H1 (cell line): ENCODE results near the gene ATP6V0D1. TPM values are rescaled to one million over a fixed set of nuclear protein-coding genes. Genes with fewer than 3 reads are reported as not detected.

Experiments used
- CTCF ChIA-PET: fragments of 300-600 bp; sonication (Branson Sonifier 250); formaldehyde crosslinking; loops from one replicate; lab custom pipeline; 2021; ENCODE audit not compliant: partially characterized antibody; lab: Charles Lee
- POLR2A ChIA-PET: fragments of 300-600 bp; sonication (Branson Sonifier 250); formaldehyde crosslinking; loops from one replicate; lab custom pipeline; 2021; ENCODE audit warnings: inconsistent platforms; ENCODE audit not compliant: partially characterized antibody; lab: Charles Lee
- DNase-seq, 2 experiments: peaks; one replicate each; pipeline versions ENCODE4 v3.0.0 to v3.0.0-alpha.2; 2010 to 2022; ENCODE audit warnings: low spot score in 2 of 2, low read depth in 1 of 2, mixed read lengths in 1 of 2
- FAIRE-seq: peaks from 2 replicates; lab custom pipeline; 2011; peaks lifted over from hg19 to GRCh38; lab: Jason Lieb, UNC
- H2AFZ ChIP-seq: 2 replicates; pipeline ENCODE4 v1.8.1; 2012; ENCODE audit warnings: low read length, inconsistent platforms
- H2AK5ac ChIP-seq: 2 replicates; pipeline ENCODE4 v1.6.1; 2013; ENCODE audit warnings: low read depth, low read length
- H2BK120ac ChIP-seq: replicated peaks from 2 replicates; pipeline ENCODE3; 2013; ENCODE audit warnings: low read depth, low read length, inconsistent platforms
- H2BK12ac ChIP-seq: 2 replicates; pipeline ENCODE4 v1.6.1; 2013; ENCODE audit warnings: low read depth, low read length
- H2BK15ac ChIP-seq: 2 replicates; pipeline ENCODE4 v1.6.1; 2013; ENCODE audit warnings: low read length
- H2BK20ac ChIP-seq: 2 replicates; pipeline ENCODE4 v1.6.1; 2013; ENCODE audit warnings: low read length
- H2BK5ac ChIP-seq: 2 replicates; pipeline ENCODE4 v1.6.1; 2013; ENCODE audit warnings: low read depth, low read length
- H3K14ac ChIP-seq: 2 replicates; pipeline ENCODE4 v1.6.1; 2013; ENCODE audit warnings: inconsistent platforms; ENCODE audit not compliant: insufficient read length
- H3K18ac ChIP-seq: 2 replicates; pipeline ENCODE4 v1.6.1; 2013; ENCODE audit warnings: low read length; ENCODE audit errors: extremely low read depth
- H3K23ac ChIP-seq: 2 replicates; pipeline ENCODE4 v1.6.1; 2013; ENCODE audit warnings: inconsistent platforms; ENCODE audit not compliant: insufficient read length
- H3K23me2 ChIP-seq: 2 replicates; pipeline ENCODE4 v1.6.1; 2013; ENCODE audit warnings: low read depth, low read length
- H3K27ac ChIP-seq: 2 replicates; pipeline ENCODE4 v1.6.1; 2011; ENCODE audit warnings: low read depth, low read length, inconsistent platforms
- H3K27me3 ChIP-seq, 4 experiments: replicated peaks in 1 of 4; 1 replicate in 1 of 4; 2 replicates in 3 of 4; pipeline versions ENCODE4 v1.6.1 to v1.8.1; 2011 to 2013; ENCODE audit warnings: low read length in 3 of 4, mild to moderate bottlenecking in 3 of 4, inconsistent platforms in 2 of 4, mixed read lengths in 2 of 4, moderate library complexity in 1 of 4; ENCODE audit not compliant: control insufficient read depth in 3 of 4, insufficient read depth in 3 of 4; ENCODE audit errors: extremely low read depth in 1 of 4
- H3K36me3 ChIP-seq, 4 experiments: 2 replicates each; pipeline versions ENCODE4 v1.6.1 to v1.8.1; 2011 to 2013; ENCODE audit warnings: mild to moderate bottlenecking in 4 of 4, low read length in 3 of 4, moderate library complexity in 2 of 4, control low read depth in 1 of 4, inconsistent platforms in 1 of 4; ENCODE audit not compliant: insufficient read depth in 4 of 4, control insufficient read depth in 2 of 4
- H3K4ac ChIP-seq: replicated peaks from 2 replicates; pipeline ENCODE3; 2013; ENCODE audit warnings: low read length, low read depth, mixed read lengths, inconsistent platforms; ENCODE audit not compliant: insufficient read length
- H3K4me1 ChIP-seq, 4 experiments: replicated peaks in 1 of 4; 1 replicate in 1 of 4; 2 replicates in 3 of 4; pipeline versions ENCODE4 v1.6.1 to v1.8.1; 2011 to 2013; ENCODE audit warnings: low read length in 3 of 4, inconsistent platforms in 2 of 4, mixed read lengths in 1 of 4; ENCODE audit not compliant: insufficient read depth in 4 of 4, control insufficient read depth in 3 of 4
- H3K4me2 ChIP-seq, 2 experiments: 2 replicates each; pipeline versions ENCODE4 v1.6.1 to v1.8.1; 2011 to 2013; ENCODE audit warnings: low read depth in 2 of 2, low read length in 2 of 2, control low read depth in 1 of 2, inconsistent platforms in 1 of 2, mild to moderate bottlenecking in 1 of 2; ENCODE audit not compliant: insufficient read depth in 1 of 2
- H3K4me3 ChIP-seq, 4 experiments: fragments of 200-600, 300-600 bp in 1 of 4; sonication (generic), shearing (Covaris generic), sonication (Bioruptor Twin) in 1 of 4; 2 replicates each; pipeline versions ENCODE4 v1.5.1 to v1.8.1; 2011 to 2016; ENCODE audit warnings: low read length in 4 of 4, low read depth in 3 of 4, control low read depth in 2 of 4, inconsistent platforms in 2 of 4, mild to moderate bottlenecking in 2 of 4, mixed read lengths in 1 of 4, moderate library complexity in 1 of 4; ENCODE audit not compliant: insufficient read depth in 2 of 4; ENCODE audit errors: extremely low read depth in 1 of 4
- H3K56ac ChIP-seq: replicated peaks from 2 replicates; pipeline ENCODE3; 2013; ENCODE audit warnings: low read depth, mild to moderate bottlenecking, mixed read lengths, low read length, inconsistent platforms; ENCODE audit not compliant: insufficient read length
- H3K79me1 ChIP-seq: 2 replicates; pipeline ENCODE4 v1.6.1; 2013; ENCODE audit warnings: low read depth, low read length, control low read depth
- H3K79me2 ChIP-seq, 2 experiments: 2 replicates each; pipeline versions ENCODE4 v1.6.1 to v1.8.1; 2012 to 2013; ENCODE audit warnings: low read length in 2 of 2, mild to moderate bottlenecking in 2 of 2, inconsistent platforms in 1 of 2; ENCODE audit not compliant: insufficient read depth in 2 of 2, control insufficient read depth in 1 of 2
- H3K9ac ChIP-seq, 4 experiments: replicated peaks in 1 of 4; 1 replicate in 1 of 4; 2 replicates in 3 of 4; pipeline versions ENCODE4 v1.6.1 to v1.8.1; 2011 to 2013; ENCODE audit warnings: low read depth in 3 of 4, low read length in 3 of 4, control low read depth in 2 of 4, mild to moderate bottlenecking in 2 of 4, moderate library complexity in 2 of 4, inconsistent platforms in 1 of 4; ENCODE audit errors: extremely low read depth in 1 of 4
- H3K9me3 ChIP-seq, 2 experiments: 2 replicates each; pipeline versions ENCODE4 v1.6.1 to v1.8.1; 2012 to 2013; ENCODE audit warnings: mild to moderate bottlenecking in 2 of 2, moderate library complexity in 2 of 2, control low read depth in 1 of 2, inconsistent platforms in 1 of 2, low read depth in 1 of 2, low read length in 1 of 2, mixed read lengths in 1 of 2; ENCODE audit not compliant: insufficient read depth in 2 of 2
- H4K20me1 ChIP-seq, 2 experiments: replicated peaks in 1 of 2; 2 replicates each; pipeline versions ENCODE3 to v1.8.1; 2011 to 2013; ENCODE audit warnings: inconsistent platforms in 2 of 2, low read length in 2 of 2, mild to moderate bottlenecking in 1 of 2; ENCODE audit not compliant: insufficient read depth in 2 of 2, control insufficient read depth in 1 of 2
- H4K5ac ChIP-seq: 2 replicates; pipeline ENCODE4 v1.6.1; 2013; ENCODE audit warnings: low read length, low read depth, mixed read lengths, inconsistent platforms; ENCODE audit not compliant: insufficient read length
- H4K8ac ChIP-seq: 2 replicates; pipeline ENCODE4 v1.8.0; 2013; ENCODE audit warnings: mild to moderate bottlenecking, moderate library complexity, low read length, inconsistent platforms; ENCODE audit not compliant: insufficient read depth; ENCODE audit errors: extremely low read depth
- H4K91ac ChIP-seq: replicated peaks from 2 replicates; pipeline ENCODE3; 2013; ENCODE audit warnings: low read length, mixed read lengths, inconsistent platforms; ENCODE audit not compliant: insufficient read length
- BACH1 ChIP-seq: IDR thresholded peaks from 2 replicates; pipeline ENCODE4 v1.6.1; 2012; ENCODE audit warnings: low read length, improper control_type of control experiment
- BRCA1 ChIP-seq: IDR thresholded peaks from 2 replicates; pipeline ENCODE4 v1.6.1; 2012; ENCODE audit warnings: low read depth, low read length, improper control_type of control experiment
- CBX5 ChIP-seq: fragments of 300-800, 300-1000 bp; sonication (generic); IDR thresholded peaks from 2 replicates; pipeline ENCODE4 v1.7.1; 2016; ENCODE audit warnings: antibody characterized with exemption, low read length, low read depth
- SIN3A ChIP-seq, 2 experiments: IDR thresholded peaks in 1 of 2; conservative IDR thresholded peaks in 1 of 2; 2 replicates each; pipeline ENCODE4 v1.6.1; 2011 to 2012; ENCODE audit warnings: low read length in 2 of 2, improper control_type of control experiment in 1 of 2, low read depth in 1 of 2, mild to moderate bottlenecking in 1 of 2
- SIX5 ChIP-seq: IDR thresholded peaks from 2 replicates; pipeline ENCODE4 v1.6.1; 2011; ENCODE audit warnings: mild to moderate bottlenecking, low read depth, low read length
- SP4 ChIP-seq: IDR thresholded peaks from 2 replicates; pipeline ENCODE4 v1.6.1; 2012; ENCODE audit warnings: low read length, inconsistent platforms
- TAF1 ChIP-seq: IDR thresholded peaks from 2 replicates; pipeline ENCODE4 v1.6.1; 2011; ENCODE audit warnings: mild to moderate bottlenecking, low read depth, low read length
- WGBS, 2 experiments: shearing (Covaris generic) in 1 of 2; methylation state at CpG; one replicate each; pipeline versions ENCODE4 v1.1.6 to v1.1.7; 2013 to 2015; ENCODE audit warnings: low lambda C conversion rate in 2 of 2, mixed read lengths in 2 of 2, inconsistent platforms in 1 of 2, low coverage in 1 of 2, missing lambda C conversion rate in 1 of 2; ENCODE audit not compliant: insufficient replicate concordance in 2 of 2, insufficient coverage in 1 of 2, insufficient read length in 1 of 2; ENCODE audit errors: extremely low coverage in 1 of 2, missing lambda C conversion rate in 1 of 2; 5-methylcytosine and 5-hydroxymethylcytosine counted together
- polyA plus RNA-seq, 7 experiments: library from polyadenylated mRNA; depleted of rRNA in 3 of 7; stranded (reverse) in 5 of 7; unstranded in 2 of 7; fragments of >200 nt in 5 of 7; fragments of 200-250 nt in 2 of 7; gene quantifications; 1 replicate in 5 of 7; 2 replicates in 1 of 7; 4 replicates in 1 of 7; pipeline versions ENCODE4 v1.2.1 to v1.2.3, GENCODE V29; 2011 to 2013; ENCODE audit warnings: missing spikeins in 2 of 7, mixed read lengths in 2 of 7
- total RNA-seq: library from RNA; stranded (reverse); fragmentation: NEBNext Ultra II Directional; extraction: Animal tissue kit (Norgen Biotek cat#: 25700); gene quantifications from 2 replicates; pipeline ENCODE4 v1.2.1, GENCODE V29; 2021
- TF ChIP-seq, protein P1 (sequence below), 3 experiments: IDR thresholded peaks; 1 replicate in 2 of 3; 2 replicates in 1 of 3; pipeline versions ENCODE4 v1.5.1 to v1.6.1; 2011; ENCODE audit warnings: low read length in 3 of 3, mild to moderate bottlenecking in 3 of 3, inconsistent platforms in 2 of 3, low read depth in 1 of 3, moderate library complexity in 1 of 3; ENCODE audit not compliant: insufficient read depth in 1 of 3; ENCODE audit errors: control extremely low read depth in 1 of 3

The ATP6V0D1 gene
- total and polyA plus RNA-seq, 2 of the 8 experiments (the other 6 are each of a cell fraction or from before 2014, with no cell fraction given) = 47.3 to 134 TPM

DNA sequence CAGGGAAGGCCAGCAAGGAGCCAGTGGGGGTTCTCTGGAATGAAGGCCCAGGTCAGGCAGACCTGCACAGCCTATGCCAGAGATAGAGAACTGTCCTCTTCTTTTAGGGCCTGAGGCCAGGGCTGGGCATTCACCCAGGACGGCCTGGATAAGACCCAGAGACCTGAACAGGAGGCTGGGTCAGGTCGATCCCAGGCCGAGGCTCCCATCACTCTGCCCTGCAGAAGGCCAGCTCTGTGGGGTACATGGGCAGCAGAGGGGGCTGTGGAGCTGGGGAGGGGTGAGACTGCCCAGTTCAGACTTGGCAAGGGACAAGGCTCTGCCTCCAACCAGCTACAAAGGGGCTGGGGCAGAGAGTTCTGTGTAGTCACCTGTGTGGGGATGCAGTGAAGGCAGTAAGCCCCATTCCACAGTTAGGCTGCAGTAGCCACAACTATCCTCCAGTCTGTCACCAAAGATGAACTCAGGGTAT, 35.5 kb downstream of the ATP6V0D1 start:
- no peak overlapping the region for H4K5ac ChIP-seq
- 0 out of 2 replicates have a peak overlapping the region, but pooled peaks have one; percentile 60 for H2BK12ac ChIP-seq
- H3K79me1 ChIP-seq = no peaks in the 10 kb centered on the region; the same call in none of the 2 replicates
- H3K9ac ChIP-seq = no peak overlapping the region
- no peak overlapping the region for H3K27ac ChIP-seq
- no peak overlapping the region for H3K18ac ChIP-seq
- WGBS, 2 experiments = 86% methylated on average over 3 of the region's 3 CpGs; no CpG with 5 or more reads in 1 of the 2 experiments
- no peak overlapping the region for H3K14ac ChIP-seq
- POLR2A ChIA-PET = interaction anchor here (0.9 to 8.5 kb wide), 7 partner anchors 10 to 176 kb away, joined by 3 to 67 read pairs (median 3); partner anchors contain the start of gene HSD11B2
- peaks cover 0 to 8% (median 4%) of the 10 kb centered on the region in 4 experiments; a peak in 5 of 7 replicates for H3K4me1 ChIP-seq
- no peak overlapping the region for H3K4me2 ChIP-seq
- no peaks in the 10 kb centered on the region for H3K23me2 ChIP-seq
- no peak for FAIRE-seq
- peaks cover 2 to 6% of the 10 kb centered on the region in 2 experiments for H4K20me1 ChIP-seq
- no peaks in the 10 kb centered on the region for H3K27me3 ChIP-seq
- H2BK5ac ChIP-seq = no peak overlapping the region
- no peak overlapping the region for H4K8ac ChIP-seq
- no peak overlapping the region for H3K4me3 ChIP-seq
- no peak overlapping the region for H3K56ac ChIP-seq
- no peak overlapping the region for H2BK120ac ChIP-seq
- peaks cover 0 to 4% of the 10 kb centered on the region in 2 experiments; a peak in 1 of 4 replicates for H3K9me3 ChIP-seq
- H3K23ac ChIP-seq = no peak overlapping the region
- TF ChIP-seq, protein P1, sequence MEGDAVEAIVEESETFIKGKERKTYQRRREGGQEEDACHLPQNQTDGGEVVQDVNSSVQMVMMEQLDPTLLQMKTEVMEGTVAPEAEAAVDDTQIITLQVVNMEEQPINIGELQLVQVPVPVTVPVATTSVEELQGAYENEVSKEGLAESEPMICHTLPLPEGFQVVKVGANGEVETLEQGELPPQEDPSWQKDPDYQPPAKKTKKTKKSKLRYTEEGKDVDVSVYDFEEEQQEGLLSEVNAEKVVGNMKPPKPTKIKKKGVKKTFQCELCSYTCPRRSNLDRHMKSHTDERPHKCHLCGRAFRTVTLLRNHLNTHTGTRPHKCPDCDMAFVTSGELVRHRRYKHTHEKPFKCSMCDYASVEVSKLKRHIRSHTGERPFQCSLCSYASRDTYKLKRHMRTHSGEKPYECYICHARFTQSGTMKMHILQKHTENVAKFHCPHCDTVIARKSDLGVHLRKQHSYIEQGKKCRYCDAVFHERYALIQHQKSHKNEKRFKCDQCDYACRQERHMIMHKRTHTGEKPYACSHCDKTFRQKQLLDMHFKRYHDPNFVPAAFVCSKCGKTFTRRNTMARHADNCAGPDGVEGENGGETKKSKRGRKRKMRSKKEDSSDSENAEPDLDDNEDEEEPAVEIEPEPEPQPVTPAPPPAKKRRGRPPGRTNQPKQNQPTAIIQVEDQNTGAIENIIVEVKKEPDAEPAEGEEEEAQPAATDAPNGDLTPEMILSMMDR (IDR thresholded peaks at IDR 0.05; ENCODE audit: control extremely low read depth in 1 of 3, insufficient read depth in 1 of 3, low read depth in 1 of 3, low read length in 3 of 3) = peak in 1 of 3 experiments; percentile 23; a peak in 1 of 4 replicates
- TF ChIP-seq BACH1 = no peak
- TF ChIP-seq SP4 = no peak
- no peak for TF ChIP-seq BRCA1
- no peak for TF ChIP-seq SIN3A (conservative IDR thresholded peaks at IDR 0.05 in 1 of 2, IDR thresholded peaks at IDR 0.05 in 1 of 2; ENCODE audit: low read depth in 1 of 2, low read length in 2 of 2)
- TF ChIP-seq CBX5 = no peak
- no peak for TF ChIP-seq SIX5
- TF ChIP-seq TAF1 = no peak
- no peak overlapping the region for H2BK15ac ChIP-seq
- no peak overlapping the region for H2BK20ac ChIP-seq
- no peak overlapping the region for H4K91ac ChIP-seq
- CTCF ChIA-PET = interaction anchor here (0.6 to 28.6 kb wide), 21 partner anchors 1 to 1366 kb away, joined by 3 to 683 read pairs (median 4); partner anchors contain the start of genes ATP6V0D1, FHOD1, HSD11B2 and ZDHHC1
- no peak overlapping the region for H3K4ac ChIP-seq
- H3K36me3 ChIP-seq = no peaks in the 10 kb centered on the region; a peak in 1 of 8 replicates
- H2AK5ac ChIP-seq = no peak overlapping the region; the same call in 1 of the 2 replicates
- no peak overlapping the region for H2AFZ ChIP-seq
- H3K79me2 ChIP-seq = no peaks in the 10 kb centered on the region
- DNase-seq = no peak
